ENCODE results near the gene RABL6. TPM values are rescaled to one million over a fixed set of nuclear protein-coding genes. Genes with fewer than 3 reads are reported as not detected.
A peak's percentile ranks its signal among the peaks of the same experiment; 100 is the strongest.
"Not testable (repeated sequence)": the region's sequence is repeated elsewhere in the genome, so short reads cannot be mapped to it uniquely, and the experiment has no call there.

Gene RABL6
- total RNA-seq, 2 experiments from 2014 or later, result 96.0 to 96.2 TPM

- POLR2A ChIA-PET, result no interaction called here
- Mint-ChIP-seq H3K36me3 (ENCODE audit: low read depth) (no peaks in the 10 kb centered on the region), H3K9me3 (no peaks in the 10 kb centered on the region), H3K4me1 (peaks cover 14% of the 10 kb centered on the region), H3K27ac (no peak overlapping the region), H3K27me3 (peaks cover 10% of the 10 kb centered on the region), H3K4me3 (no peak overlapping the region)
- CTCF ChIA-PET, result no interaction called here
- no peak for DNase-seq
These were observed 42.7 kb upstream of the RABL6 start for GRCh38 chr9:136765041-136765440.

- not testable (repeated sequence) for DNase-seq; H3K36me3 Mint-ChIP-seq (ENCODE audit: low read depth); H3K27ac Mint-ChIP-seq; H3K4me3 Mint-ChIP-seq; H3K9me3 Mint-ChIP-seq
- Mint-ChIP-seq H3K27me3 (peaks cover 10% of the 10 kb centered on the region), H3K4me1 (peaks cover 12% of the 10 kb centered on the region)
- CTCF ChIA-PET, result interaction anchor here (1.0 to 3.8 kb wide), 5 partner anchors 13 to 28 kb away, joined by 3 to 20 read pairs (median 4); no protein-coding TSS in a partner anchor
- POLR2A ChIA-PET, result interaction anchor here (1.0 kb wide), 1 partner anchor 12 kb away, joined by 3 read pairs; no protein-coding TSS in a partner anchor
These were observed 41.9 kb upstream of the RABL6 start for GRCh38 chr9:136765745-136766409.

GRCh38 chr9:136766410-136767120 lies 41.2 kb upstream of the RABL6 start:
- Mint-ChIP-seq H3K4me1 (peaks cover 12% of the 10 kb centered on the region), H3K27me3 (peaks cover 10% of the 10 kb centered on the region)
- H3K9me3 Mint-ChIP-seq; H3K4me3 Mint-ChIP-seq; H3K36me3 Mint-ChIP-seq (ENCODE audit: low read depth); H3K27ac Mint-ChIP-seq: not testable (repeated sequence)
- POLR2A ChIA-PET, result interaction anchor here (1.0 to 1.1 kb wide), 2 partner anchors 11 to 29 kb away, joined by 3 read pairs; partner anchors contain the start of gene CCDC183
- CTCF ChIA-PET, result interaction anchor here (1.0 to 3.8 kb wide), 5 partner anchors 12 to 27 kb away, joined by 3 to 20 read pairs (median 4); no protein-coding TSS in a partner anchor
- peak; percentile 62 for DNase-seq

- H3K36me3 Mint-ChIP-seq (ENCODE audit: low read depth), result peaks cover 7% of the 10 kb centered on the region
- ChIA-PET CTCF (interaction anchor here (0.6 kb wide), 1 partner anchor 11 kb away, joined by 3 read pairs; no protein-coding TSS in a partner anchor), POLR2A (no interaction called here)
- peak; percentile 63 for DNase-seq
- H3K9me3 Mint-ChIP-seq, result peaks cover 12% of the 10 kb centered on the region
- no peak overlapping the region for H3K27ac Mint-ChIP-seq
- no peak overlapping the region for H3K4me3 Mint-ChIP-seq
- peaks cover 16% of the 10 kb centered on the region for H3K4me1 Mint-ChIP-seq
- peaks cover 10% of the 10 kb centered on the region for H3K27me3 Mint-ChIP-seq
These were observed 38.0 kb upstream of the RABL6 start for GRCh38 chr9:136769710-136770191.

GRCh38 chr9:136771907-136772415 lies 35.8 kb upstream of the RABL6 start:
- no peak overlapping the region for H3K4me3 Mint-ChIP-seq
- peaks cover 10% of the 10 kb centered on the region for H3K4me1 Mint-ChIP-seq
- H3K27me3 Mint-ChIP-seq, result peaks cover 10% of the 10 kb centered on the region
- H3K27ac Mint-ChIP-seq, result no peak overlapping the region
- H3K9me3 Mint-ChIP-seq, result peaks cover 12% of the 10 kb centered on the region
- no peak for DNase-seq
- ChIA-PET CTCF (no interaction called here), POLR2A (no interaction called here)
- H3K36me3 Mint-ChIP-seq (ENCODE audit: low read depth), result peaks cover 7% of the 10 kb centered on the region

GRCh38 chr9:136773386-136774044 lies 34.2 kb upstream of the RABL6 start:
- no peak overlapping the region for H3K4me3 Mint-ChIP-seq
- no peak overlapping the region for H3K27ac Mint-ChIP-seq
- peaks cover 12% of the 10 kb centered on the region for H3K9me3 Mint-ChIP-seq
- H3K36me3 Mint-ChIP-seq (ENCODE audit: low read depth), result peaks cover 7% of the 10 kb centered on the region
- peak; percentile 29 for DNase-seq
- H3K27me3 Mint-ChIP-seq, result peaks cover 14% of the 10 kb centered on the region
- H3K4me1 Mint-ChIP-seq, result peaks cover 8% of the 10 kb centered on the region
- POLR2A ChIA-PET, result interaction anchor here (1.9 kb wide), 1 partner anchor 12 kb away, joined by 4 read pairs; no protein-coding TSS in a partner anchor
- CTCF ChIA-PET, result no interaction called here

GRCh38 chr9:136774416-136775045 lies 33.2 kb upstream of the RABL6 start:
- Mint-ChIP-seq H3K4me3 (no peak overlapping the region), H3K36me3 (ENCODE audit: low read depth) (peaks cover 7% of the 10 kb centered on the region), H3K4me1 (peaks cover 8% of the 10 kb centered on the region), H3K9me3 (peaks cover 12% of the 10 kb centered on the region), H3K27ac (no peak overlapping the region), H3K27me3 (peaks cover 22% of the 10 kb centered on the region)
- ChIA-PET CTCF (interaction anchor here (4.9 kb wide), 1 partner anchor 13 kb away, joined by 22 read pairs; no protein-coding TSS in a partner anchor), POLR2A (interaction anchor here (1.2 to 1.9 kb wide), 2 partner anchors 13 to 23 kb away, joined by 3 to 4 read pairs; no protein-coding TSS in a partner anchor)
- no peak for DNase-seq

- ChIA-PET POLR2A (interaction anchor here (1.2 kb wide), 1 partner anchor 24 kb away, joined by 3 read pairs; no protein-coding TSS in a partner anchor), CTCF (interaction anchor here (4.9 kb wide), 1 partner anchor 12 kb away, joined by 22 read pairs; no protein-coding TSS in a partner anchor)
- H3K4me1 Mint-ChIP-seq, result peaks cover 6% of the 10 kb centered on the region
- H3K9me3 Mint-ChIP-seq, result peaks cover 12% of the 10 kb centered on the region
- H3K36me3 Mint-ChIP-seq (ENCODE audit: low read depth), result peaks cover 7% of the 10 kb centered on the region
- no peak for DNase-seq
- H3K27ac Mint-ChIP-seq, result no peak overlapping the region
- no peak overlapping the region for H3K4me3 Mint-ChIP-seq
- peaks cover 28% of the 10 kb centered on the region for H3K27me3 Mint-ChIP-seq
These were observed 32.6 kb upstream of the RABL6 start for GRCh38 chr9:136775191-136775590.

- no peak overlapping the region for H3K27ac Mint-ChIP-seq
- POLR2A ChIA-PET, result interaction anchor here (0.8 to 1.1 kb wide), 2 partner anchors 11 to 47 kb away, joined by 3 read pairs; no protein-coding TSS in a partner anchor
- no peak overlapping the region for H3K4me3 Mint-ChIP-seq
These were observed 30.8 kb upstream of the RABL6 start for GRCh38 chr9:136776947-136777346.

GRCh38 chr9:136777359-136777758 lies 30.4 kb upstream of the RABL6 start:
- ChIA-PET POLR2A (interaction anchor here (0.8 to 1.1 kb wide), 2 partner anchors 12 to 47 kb away, joined by 3 read pairs; no protein-coding TSS in a partner anchor), CTCF (interaction anchor here (0.8 to 4.9 kb wide), 5 partner anchors 10 to 354 kb away, joined by 3 to 22 read pairs (median 4); partner anchors contain the start of gene AJM1)
- no peak for DNase-seq
- Mint-ChIP-seq H3K27me3 (peaks cover 41% of the 10 kb centered on the region), H3K9me3 (peaks cover 9% of the 10 kb centered on the region), H3K4me3 (no peak overlapping the region), H3K36me3 (ENCODE audit: low read depth) (peaks cover 7% of the 10 kb centered on the region), H3K4me1 (peaks cover 6% of the 10 kb centered on the region), H3K27ac (no peak overlapping the region)

More at GRCh38 chr9:136776947-136777346, 30.8 kb upstream of the RABL6 start:
- CTCF ChIA-PET, result interaction anchor here (1.0 to 4.9 kb wide), 4 partner anchors 10 to 355 kb away, joined by 3 to 22 read pairs (median 12); partner anchors contain the start of gene AJM1
- Mint-ChIP-seq H3K4me1 (peaks cover 6% of the 10 kb centered on the region), H3K9me3 (peaks cover 12% of the 10 kb centered on the region), H3K36me3 (ENCODE audit: low read depth) (peaks cover 7% of the 10 kb centered on the region), H3K27me3 (peaks cover 38% of the 10 kb centered on the region)
- no peak for DNase-seq

- no peaks in the 10 kb centered on the region for H3K36me3 Mint-ChIP-seq (ENCODE audit: low read depth)
- H3K27me3 Mint-ChIP-seq, result peaks cover 46% of the 10 kb centered on the region
- H3K4me3 Mint-ChIP-seq, result no peak overlapping the region
- no peaks in the 10 kb centered on the region for H3K9me3 Mint-ChIP-seq
- ChIA-PET POLR2A (no interaction called here), CTCF (interaction anchor here (3.6 to 4.9 kb wide), 2 partner anchors 7 to 13 kb away, joined by 20 to 22 read pairs; no protein-coding TSS in a partner anchor)
- peaks cover 6% of the 10 kb centered on the region for H3K4me1 Mint-ChIP-seq
- no peak for DNase-seq
- H3K27ac Mint-ChIP-seq, result no peak overlapping the region
These were observed 27.9 kb upstream of the RABL6 start for GRCh38 chr9:136779808-136780207.

- no peaks in the 10 kb centered on the region for H3K36me3 Mint-ChIP-seq (ENCODE audit: low read depth)
- H3K27ac Mint-ChIP-seq, result no peak overlapping the region
- POLR2A ChIA-PET, result no interaction called here
- peaks cover 7% of the 10 kb centered on the region for H3K4me1 Mint-ChIP-seq
- CTCF ChIA-PET, result interaction anchor here (1.1 kb wide), 1 partner anchor 31 kb away, joined by 3 read pairs; no protein-coding TSS in a partner anchor
- H3K4me3 Mint-ChIP-seq, result no peak overlapping the region
- DNase-seq, result no peak
- H3K27me3 Mint-ChIP-seq, result peaks cover 46% of the 10 kb centered on the region
- no peaks in the 10 kb centered on the region for H3K9me3 Mint-ChIP-seq
These were observed 25.3 kb upstream of the RABL6 start for GRCh38 chr9:136782452-136782851.

Data from activated CD4-positive, alpha-beta memory T cell treated with anti-CD3 and anti-CD28 coated beads, Interleukin-2, amount 10 ng/mL, durations not matched to agents 7 days and 5 days (primary cell).